K562 (cell line): ENCODE data around the gene VMP1. TPM values are rescaled to one million over a fixed set of nuclear protein-coding genes. Genes with fewer than 3 reads are reported as not detected.

Source experiments
- BRD4 ChIP-seq: fragments of 200-600 bp; sonication (generic); IDR thresholded peaks from 2 replicates; pipeline ENCODE4 v1.6.1; 2017; ENCODE audit warnings: inconsistent platforms
- CXXC5 ChIP-seq: fragments of 250-450 bp; sonication (Bioruptor Pico); IDR thresholded peaks from 2 replicates; pipeline ENCODE4 v1.8.0; 2022; ENCODE audit warnings: inconsistent platforms, mild to moderate bottlenecking, moderate library complexity
- HNRNPK ChIP-seq: fragments of 200-400 bp; formaldehyde crosslinking; IDR thresholded peaks from one replicate; pipeline ENCODE4 v1.6.1; 2018; ENCODE audit warnings: mild to moderate bottlenecking, low read depth, low read length; ENCODE audit not compliant: poor library complexity, severe bottlenecking
- NBN ChIP-seq: fragments of 450-650 bp; IDR thresholded peaks from 2 replicates; pipeline ENCODE4 v1.6.1; 2016; ENCODE audit warnings: low read depth, mild to moderate bottlenecking
- NCOA6 ChIP-seq: fragments of 450-650 bp; IDR thresholded peaks from 2 replicates; pipeline ENCODE4 v1.6.1; 2017; ENCODE audit warnings: mild to moderate bottlenecking
- NFIX ChIP-seq: fragments of 250-450 bp; sonication (Bioruptor Pico); IDR thresholded peaks from 2 replicates; pipeline ENCODE4 v1.4.0; 2020; ENCODE audit warnings: low read depth, mild to moderate bottlenecking, moderate library complexity
- SREBF1 ChIP-seq: fragments of 150-350 bp; IDR thresholded peaks from 2 replicates; pipeline ENCODE4 v1.6.1; 2014; ENCODE audit warnings: antibody characterized with exemption, low read depth, low read length, borderline replicate concordance
- TAF7 ChIP-seq: fragments of 450-650 bp; IDR thresholded peaks from 2 replicates; pipeline ENCODE4 v1.6.1; 2016; ENCODE audit warnings: missing genetic modification characterization, missing compliant biosample characterization
- TAL1 ChIP-seq: fragments of 450-650 bp; IDR thresholded peaks from 2 replicates; pipeline ENCODE4 v1.6.1; 2016; ENCODE audit warnings: mild to moderate bottlenecking
- polyA plus RNA-seq, 8 experiments: library from polyadenylated mRNA; depleted of rRNA in 4 of 8; stranded (reverse) in 5 of 8; unstranded in 3 of 8; fragments of >200 nt; fragmentation: Nextera tagmentation in 2 of 8; fragmentation: Illumina TruSeq in 1 of 8; extraction: Ambion mirVana in 2 of 8; extraction: Trizol in 1 of 8; gene quantifications; 2 replicates each; pipeline versions ENCODE4 v1.2.1 to v1.2.3, GENCODE V29; 2011 to 2014; ENCODE audit warnings: inconsistent platforms in 1 of 8, missing spikeins in 1 of 8
- total RNA-seq, 7 experiments: library from RNA; depleted of rRNA in 6 of 7; stranded (reverse); fragments of >200 nt in 6 of 7; fragmentation: Illumina TruSeq in 2 of 7; extraction: Trizol in 2 of 7; gene quantifications; 2 replicates each; pipeline versions ENCODE4 v1.2.1 to v1.2.3, GENCODE V29; 2011 to 2021; ENCODE audit warnings: low replicate concordance in 1 of 7
- TF ChIP-seq, protein P1 (sequence below): fragments of 200-600 bp; sonication (generic); IDR thresholded peaks from one replicate; pipeline ENCODE4 v1.6.1; 2012; ENCODE audit warnings: mild to moderate bottlenecking, low read depth, low read length, inconsistent platforms
- TF ChIP-seq, protein P2 (sequence below), 2 experiments: fragments of 450-650 bp; conservative IDR thresholded peaks; 2 replicates each; pipeline ENCODE4 v1.6.1; 2017; ENCODE audit warnings: mild to moderate bottlenecking in 2 of 2, moderate library complexity in 2 of 2

Gene VMP1
- total and polyA plus RNA-seq, 9 of the 15 experiments (the other 6 are each of a cell fraction or from before 2014, with no cell fraction given): 123 to 304 (median 151) TPM

DNA sequence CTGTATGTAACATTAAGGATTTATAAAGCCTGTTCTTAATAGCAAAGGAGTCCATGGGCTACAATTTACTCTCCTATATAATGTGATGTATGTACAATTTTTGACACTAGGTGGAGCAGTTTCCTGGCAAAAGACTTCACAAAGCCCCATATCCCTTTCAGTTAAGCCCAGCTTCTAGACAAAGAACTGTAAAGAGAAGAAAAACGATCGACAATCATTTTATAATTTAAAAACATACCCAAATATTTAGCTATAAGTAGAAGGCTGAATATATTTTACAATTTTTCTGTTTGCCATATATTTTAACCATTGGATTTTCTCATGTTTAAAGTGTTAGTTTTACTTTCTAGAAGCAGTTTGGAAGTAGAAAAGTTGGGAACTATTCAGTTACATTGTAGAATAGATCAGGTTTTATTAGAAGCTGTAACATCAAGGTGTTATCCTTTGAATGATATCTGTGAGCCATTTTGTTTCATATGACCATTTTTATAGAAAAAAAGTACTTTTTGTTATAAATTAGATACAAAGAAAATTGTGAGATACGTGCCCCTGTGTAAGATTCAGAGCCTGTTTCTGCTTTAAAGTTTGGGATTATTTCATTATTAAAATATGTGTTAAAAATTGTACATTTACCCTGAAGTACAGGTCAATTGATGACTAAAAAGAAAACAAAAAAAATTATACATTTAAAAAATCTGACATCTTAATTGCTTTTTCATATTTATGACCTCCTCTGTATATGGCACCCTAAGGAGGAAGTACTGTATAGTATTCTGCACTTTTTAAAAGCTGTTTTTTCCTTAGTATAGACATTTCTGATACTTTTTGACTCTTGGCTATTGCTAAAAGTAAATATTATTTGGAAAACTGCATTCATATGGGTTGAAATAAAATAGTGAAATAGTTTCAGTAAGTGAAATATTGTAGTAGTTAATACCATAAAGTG lies 46.3 kb downstream of the VMP1 start (continued):
- TF ChIP-seq, protein P1, sequence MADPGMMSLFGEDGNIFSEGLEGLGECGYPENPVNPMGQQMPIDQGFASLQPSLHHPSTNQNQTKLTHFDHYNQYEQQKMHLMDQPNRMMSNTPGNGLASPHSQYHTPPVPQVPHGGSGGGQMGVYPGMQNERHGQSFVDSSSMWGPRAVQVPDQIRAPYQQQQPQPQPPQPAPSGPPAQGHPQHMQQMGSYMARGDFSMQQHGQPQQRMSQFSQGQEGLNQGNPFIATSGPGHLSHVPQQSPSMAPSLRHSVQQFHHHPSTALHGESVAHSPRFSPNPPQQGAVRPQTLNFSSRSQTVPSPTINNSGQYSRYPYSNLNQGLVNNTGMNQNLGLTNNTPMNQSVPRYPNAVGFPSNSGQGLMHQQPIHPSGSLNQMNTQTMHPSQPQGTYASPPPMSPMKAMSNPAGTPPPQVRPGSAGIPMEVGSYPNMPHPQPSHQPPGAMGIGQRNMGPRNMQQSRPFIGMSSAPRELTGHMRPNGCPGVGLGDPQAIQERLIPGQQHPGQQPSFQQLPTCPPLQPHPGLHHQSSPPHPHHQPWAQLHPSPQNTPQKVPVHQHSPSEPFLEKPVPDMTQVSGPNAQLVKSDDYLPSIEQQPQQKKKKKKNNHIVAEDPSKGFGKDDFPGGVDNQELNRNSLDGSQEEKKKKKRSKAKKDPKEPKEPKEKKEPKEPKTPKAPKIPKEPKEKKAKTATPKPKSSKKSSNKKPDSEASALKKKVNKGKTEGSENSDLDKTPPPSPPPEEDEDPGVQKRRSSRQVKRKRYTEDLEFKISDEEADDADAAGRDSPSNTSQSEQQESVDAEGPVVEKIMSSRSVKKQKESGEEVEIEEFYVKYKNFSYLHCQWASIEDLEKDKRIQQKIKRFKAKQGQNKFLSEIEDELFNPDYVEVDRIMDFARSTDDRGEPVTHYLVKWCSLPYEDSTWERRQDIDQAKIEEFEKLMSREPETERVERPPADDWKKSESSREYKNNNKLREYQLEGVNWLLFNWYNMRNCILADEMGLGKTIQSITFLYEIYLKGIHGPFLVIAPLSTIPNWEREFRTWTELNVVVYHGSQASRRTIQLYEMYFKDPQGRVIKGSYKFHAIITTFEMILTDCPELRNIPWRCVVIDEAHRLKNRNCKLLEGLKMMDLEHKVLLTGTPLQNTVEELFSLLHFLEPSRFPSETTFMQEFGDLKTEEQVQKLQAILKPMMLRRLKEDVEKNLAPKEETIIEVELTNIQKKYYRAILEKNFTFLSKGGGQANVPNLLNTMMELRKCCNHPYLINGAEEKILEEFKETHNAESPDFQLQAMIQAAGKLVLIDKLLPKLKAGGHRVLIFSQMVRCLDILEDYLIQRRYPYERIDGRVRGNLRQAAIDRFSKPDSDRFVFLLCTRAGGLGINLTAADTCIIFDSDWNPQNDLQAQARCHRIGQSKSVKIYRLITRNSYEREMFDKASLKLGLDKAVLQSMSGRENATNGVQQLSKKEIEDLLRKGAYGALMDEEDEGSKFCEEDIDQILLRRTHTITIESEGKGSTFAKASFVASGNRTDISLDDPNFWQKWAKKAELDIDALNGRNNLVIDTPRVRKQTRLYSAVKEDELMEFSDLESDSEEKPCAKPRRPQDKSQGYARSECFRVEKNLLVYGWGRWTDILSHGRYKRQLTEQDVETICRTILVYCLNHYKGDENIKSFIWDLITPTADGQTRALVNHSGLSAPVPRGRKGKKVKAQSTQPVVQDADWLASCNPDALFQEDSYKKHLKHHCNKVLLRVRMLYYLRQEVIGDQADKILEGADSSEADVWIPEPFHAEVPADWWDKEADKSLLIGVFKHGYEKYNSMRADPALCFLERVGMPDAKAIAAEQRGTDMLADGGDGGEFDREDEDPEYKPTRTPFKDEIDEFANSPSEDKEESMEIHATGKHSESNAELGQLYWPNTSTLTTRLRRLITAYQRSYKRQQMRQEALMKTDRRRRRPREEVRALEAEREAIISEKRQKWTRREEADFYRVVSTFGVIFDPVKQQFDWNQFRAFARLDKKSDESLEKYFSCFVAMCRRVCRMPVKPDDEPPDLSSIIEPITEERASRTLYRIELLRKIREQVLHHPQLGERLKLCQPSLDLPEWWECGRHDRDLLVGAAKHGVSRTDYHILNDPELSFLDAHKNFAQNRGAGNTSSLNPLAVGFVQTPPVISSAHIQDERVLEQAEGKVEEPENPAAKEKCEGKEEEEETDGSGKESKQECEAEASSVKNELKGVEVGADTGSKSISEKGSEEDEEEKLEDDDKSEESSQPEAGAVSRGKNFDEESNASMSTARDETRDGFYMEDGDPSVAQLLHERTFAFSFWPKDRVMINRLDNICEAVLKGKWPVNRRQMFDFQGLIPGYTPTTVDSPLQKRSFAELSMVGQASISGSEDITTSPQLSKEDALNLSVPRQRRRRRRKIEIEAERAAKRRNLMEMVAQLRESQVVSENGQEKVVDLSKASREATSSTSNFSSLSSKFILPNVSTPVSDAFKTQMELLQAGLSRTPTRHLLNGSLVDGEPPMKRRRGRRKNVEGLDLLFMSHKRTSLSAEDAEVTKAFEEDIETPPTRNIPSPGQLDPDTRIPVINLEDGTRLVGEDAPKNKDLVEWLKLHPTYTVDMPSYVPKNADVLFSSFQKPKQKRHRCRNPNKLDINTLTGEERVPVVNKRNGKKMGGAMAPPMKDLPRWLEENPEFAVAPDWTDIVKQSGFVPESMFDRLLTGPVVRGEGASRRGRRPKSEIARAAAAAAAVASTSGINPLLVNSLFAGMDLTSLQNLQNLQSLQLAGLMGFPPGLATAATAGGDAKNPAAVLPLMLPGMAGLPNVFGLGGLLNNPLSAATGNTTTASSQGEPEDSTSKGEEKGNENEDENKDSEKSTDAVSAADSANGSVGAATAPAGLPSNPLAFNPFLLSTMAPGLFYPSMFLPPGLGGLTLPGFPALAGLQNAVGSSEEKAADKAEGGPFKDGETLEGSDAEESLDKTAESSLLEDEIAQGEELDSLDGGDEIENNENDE: no peak
- TF ChIP-seq, protein P2, sequence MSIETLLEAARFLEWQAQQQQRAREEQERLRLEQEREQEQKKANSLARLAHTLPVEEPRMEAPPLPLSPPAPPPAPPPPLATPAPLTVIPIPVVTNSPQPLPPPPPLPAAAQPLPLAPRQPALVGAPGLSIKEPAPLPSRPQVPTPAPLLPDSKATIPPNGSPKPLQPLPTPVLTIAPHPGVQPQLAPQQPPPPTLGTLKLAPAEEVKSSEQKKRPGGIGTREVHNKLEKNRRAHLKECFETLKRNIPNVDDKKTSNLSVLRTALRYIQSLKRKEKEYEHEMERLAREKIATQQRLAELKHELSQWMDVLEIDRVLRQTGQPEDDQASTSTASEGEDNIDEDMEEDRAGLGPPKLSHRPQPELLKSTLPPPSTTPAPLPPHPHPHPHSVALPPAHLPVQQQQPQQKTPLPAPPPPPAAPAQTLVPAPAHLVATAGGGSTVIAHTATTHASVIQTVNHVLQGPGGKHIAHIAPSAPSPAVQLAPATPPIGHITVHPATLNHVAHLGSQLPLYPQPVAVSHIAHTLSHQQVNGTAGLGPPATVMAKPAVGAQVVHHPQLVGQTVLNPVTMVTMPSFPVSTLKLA (conservative IDR thresholded peaks at IDR 0.05): 0 out of 4 replicates have a peak, but pooled peaks have one; percentile 17 to 33
- TF ChIP-seq BRD4: 0 out of 2 replicates have a peak, but pooled peaks have one; percentile 59
- no peak for TF ChIP-seq TAL1
- TF ChIP-seq SREBF1: no peak
- TF ChIP-seq CXXC5 (CRISPR knock-in tag): no peak
- TF ChIP-seq NFIX (CRISPR knock-in tag): no peak
- no peak for TF ChIP-seq TAF7 (tag)
- no peak for TF ChIP-seq NCOA6
- no peak for TF ChIP-seq HNRNPK
- no peak for TF ChIP-seq NBN
